Measurements from ENCODE around the gene MOV10. TPM values are rescaled to one million over a fixed set of nuclear protein-coding genes. Genes with fewer than 3 reads are reported as not detected.

Gene MOV10
- polyA plus RNA-seq, 1 of the 3 experiments (the other 2 are of a cell fraction): 87.4 TPM

GRCh38 chr1:112643080-112643479, 31.4 kb upstream of the MOV10 start:
- Histone ChIP-seq H3K27me3 (ENCODE audit: insufficient read depth) (no peaks in the 10 kb centered on the region), H3K9ac (no peak overlapping the region), H3K4me3 (ENCODE audit: low read depth in 2 of 2, low read length in 1 of 2) (no peak overlapping the region), H3K4me2 (no peak overlapping the region), H3K79me2 (ENCODE audit: insufficient read depth) (peaks cover 93% of the 10 kb centered on the region), H3K36me3 (replicated peaks in 1 of 2; ENCODE audit: control insufficient read depth in 1 of 2, insufficient read depth in 2 of 2, low read length in 1 of 2) (peaks cover 17 to 44% of the 10 kb centered on the region in 2 experiments), H3K27ac (ENCODE audit: low read depth in 2 of 2, low read length in 1 of 2) (peak overlapping the region in 1 of 2 experiments; percentile 30; a peak in 1 of 4 replicates), H3K9me2 (no peaks in the 10 kb centered on the region), H3K4me1 (ENCODE audit: control insufficient read depth in 1 of 2, insufficient read depth in 2 of 2, low read depth in 1 of 2, low read length in 1 of 2) (peaks cover 0 to 2% of the 10 kb centered on the region in 2 experiments; a peak in 1 of 4 replicates), H3K9me3 (no peaks in the 10 kb centered on the region), H4K20me1 (ENCODE audit: insufficient read depth) (peaks cover 68% of the 10 kb centered on the region), H3F3A (replicated peaks; ENCODE audit: insufficient read depth) (peaks cover 13% of the 10 kb centered on the region), H2AFZ (ENCODE audit: low read depth) (no peak overlapping the region)
- CTCF ChIA-PET: no interaction called here
- POLR2A ChIA-PET: no interaction called here
- TF ChIP-seq MAX (IDR thresholded peaks at IDR 0.05; ENCODE audit: low read depth) (no peak), TCF12 (IDR thresholded peaks at IDR 0.05) (no peak), RAD21 (IDR thresholded peaks at IDR 0.05; ENCODE audit: low read length) (no peak), POLR2AphosphoS5 (IDR thresholded peaks at IDR 0.05; ENCODE audit: low read depth, low read length) (no peak), RCOR1 (IDR thresholded peaks at IDR 0.05; ENCODE audit: low read length) (no peak), YY1 (IDR thresholded peaks at IDR 0.05; ENCODE audit: low read depth) (no peak)
- TF ChIP-seq, protein P1, sequence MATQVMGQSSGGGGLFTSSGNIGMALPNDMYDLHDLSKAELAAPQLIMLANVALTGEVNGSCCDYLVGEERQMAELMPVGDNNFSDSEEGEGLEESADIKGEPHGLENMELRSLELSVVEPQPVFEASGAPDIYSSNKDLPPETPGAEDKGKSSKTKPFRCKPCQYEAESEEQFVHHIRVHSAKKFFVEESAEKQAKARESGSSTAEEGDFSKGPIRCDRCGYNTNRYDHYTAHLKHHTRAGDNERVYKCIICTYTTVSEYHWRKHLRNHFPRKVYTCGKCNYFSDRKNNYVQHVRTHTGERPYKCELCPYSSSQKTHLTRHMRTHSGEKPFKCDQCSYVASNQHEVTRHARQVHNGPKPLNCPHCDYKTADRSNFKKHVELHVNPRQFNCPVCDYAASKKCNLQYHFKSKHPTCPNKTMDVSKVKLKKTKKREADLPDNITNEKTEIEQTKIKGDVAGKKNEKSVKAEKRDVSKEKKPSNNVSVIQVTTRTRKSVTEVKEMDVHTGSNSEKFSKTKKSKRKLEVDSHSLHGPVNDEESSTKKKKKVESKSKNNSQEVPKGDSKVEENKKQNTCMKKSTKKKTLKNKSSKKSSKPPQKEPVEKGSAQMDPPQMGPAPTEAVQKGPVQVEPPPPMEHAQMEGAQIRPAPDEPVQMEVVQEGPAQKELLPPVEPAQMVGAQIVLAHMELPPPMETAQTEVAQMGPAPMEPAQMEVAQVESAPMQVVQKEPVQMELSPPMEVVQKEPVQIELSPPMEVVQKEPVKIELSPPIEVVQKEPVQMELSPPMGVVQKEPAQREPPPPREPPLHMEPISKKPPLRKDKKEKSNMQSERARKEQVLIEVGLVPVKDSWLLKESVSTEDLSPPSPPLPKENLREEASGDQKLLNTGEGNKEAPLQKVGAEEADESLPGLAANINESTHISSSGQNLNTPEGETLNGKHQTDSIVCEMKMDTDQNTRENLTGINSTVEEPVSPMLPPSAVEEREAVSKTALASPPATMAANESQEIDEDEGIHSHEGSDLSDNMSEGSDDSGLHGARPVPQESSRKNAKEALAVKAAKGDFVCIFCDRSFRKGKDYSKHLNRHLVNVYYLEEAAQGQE (IDR thresholded peaks at IDR 0.05; ENCODE audit: low read depth, low read length): no peak
- 79% methylated on average over 2 of the region's 2 CpGs for WGBS (ENCODE audit: low lambda C conversion rate)
- no peak for DNase-seq

DNA sequence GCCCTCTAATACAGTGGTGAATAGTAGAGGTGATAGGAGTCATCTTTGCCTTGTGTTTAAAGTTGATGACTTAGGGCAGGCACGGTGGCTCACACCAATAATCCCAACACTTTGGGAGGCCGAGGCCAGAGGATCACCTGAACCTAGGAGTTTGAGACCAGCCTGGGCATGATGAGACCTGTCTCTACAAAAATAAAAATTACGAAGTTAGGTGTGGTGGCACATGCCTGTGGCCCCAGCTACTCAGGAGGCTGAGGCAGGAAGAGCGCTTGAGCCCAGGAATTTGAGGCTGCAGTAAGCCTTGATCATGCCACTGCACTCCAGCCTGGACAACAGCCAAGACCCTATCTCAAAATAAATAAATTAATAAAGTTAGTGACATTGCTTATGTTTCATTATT, 28.2 kb upstream of the MOV10 start:
- Histone ChIP-seq H3K27me3 (ENCODE audit: insufficient read depth) (no peaks in the 10 kb centered on the region), H3F3A (replicated peaks; ENCODE audit: insufficient read depth) (peaks cover 19% of the 10 kb centered on the region), H3K9me2 (no peaks in the 10 kb centered on the region), H4K20me1 (ENCODE audit: insufficient read depth) (peaks cover 60% of the 10 kb centered on the region), H3K4me1 (ENCODE audit: control insufficient read depth in 1 of 2, insufficient read depth in 2 of 2, low read depth in 1 of 2, low read length in 1 of 2) (peaks cover 0 to 2% of the 10 kb centered on the region in 2 experiments; a peak in 1 of 4 replicates), H3K36me3 (replicated peaks in 1 of 2; ENCODE audit: control insufficient read depth in 1 of 2, insufficient read depth in 2 of 2, low read length in 1 of 2) (peaks cover 42 to 69% of the 10 kb centered on the region in 2 experiments), H3K9me3 (no peaks in the 10 kb centered on the region), H3K9ac (no peak overlapping the region), H3K4me2 (no peak overlapping the region), H2AFZ (ENCODE audit: low read depth) (no peak overlapping the region), H3K79me2 (ENCODE audit: insufficient read depth) (peaks cover 95% of the 10 kb centered on the region), H3K27ac (ENCODE audit: low read depth in 2 of 2, low read length in 1 of 2) (no peak overlapping the region), H3K4me3 (ENCODE audit: low read depth in 2 of 2, low read length in 1 of 2) (no peak overlapping the region)
- DNase-seq: no peak
- ChIA-PET POLR2A (no interaction called here), CTCF (no interaction called here)
- 94% methylated on average over 4 of the region's 4 CpGs for WGBS (ENCODE audit: low lambda C conversion rate)
- TF ChIP-seq RFX5 (IDR thresholded peaks at IDR 0.05; ENCODE audit: low read length): no peak
- no peak for TF ChIP-seq IRF3 (IDR thresholded peaks at IDR 0.05; ENCODE audit: low read depth, low read length)
- no peak for TF ChIP-seq GABPA (IDR thresholded peaks at IDR 0.05; ENCODE audit: low read depth)
- no peak for TF ChIP-seq USF2 (IDR thresholded peaks at IDR 0.05; ENCODE audit: borderline replicate concordance, low read depth, low read length)
- no peak for TF ChIP-seq FOXJ3 (CRISPR knock-in tag; IDR thresholded peaks at IDR 0.05)
- no peak for TF ChIP-seq GATA2 (CRISPR knock-in tag; IDR thresholded peaks at IDR 0.05)
- TF ChIP-seq, protein P2, sequence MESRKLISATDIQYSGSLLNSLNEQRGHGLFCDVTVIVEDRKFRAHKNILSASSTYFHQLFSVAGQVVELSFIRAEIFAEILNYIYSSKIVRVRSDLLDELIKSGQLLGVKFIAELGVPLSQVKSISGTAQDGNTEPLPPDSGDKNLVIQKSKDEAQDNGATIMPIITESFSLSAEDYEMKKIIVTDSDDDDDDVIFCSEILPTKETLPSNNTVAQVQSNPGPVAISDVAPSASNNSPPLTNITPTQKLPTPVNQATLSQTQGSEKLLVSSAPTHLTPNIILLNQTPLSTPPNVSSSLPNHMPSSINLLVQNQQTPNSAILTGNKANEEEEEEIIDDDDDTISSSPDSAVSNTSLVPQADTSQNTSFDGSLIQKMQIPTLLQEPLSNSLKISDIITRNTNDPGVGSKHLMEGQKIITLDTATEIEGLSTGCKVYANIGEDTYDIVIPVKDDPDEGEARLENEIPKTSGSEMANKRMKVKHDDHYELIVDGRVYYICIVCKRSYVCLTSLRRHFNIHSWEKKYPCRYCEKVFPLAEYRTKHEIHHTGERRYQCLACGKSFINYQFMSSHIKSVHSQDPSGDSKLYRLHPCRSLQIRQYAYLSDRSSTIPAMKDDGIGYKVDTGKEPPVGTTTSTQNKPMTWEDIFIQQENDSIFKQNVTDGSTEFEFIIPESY (IDR thresholded peaks at IDR 0.05; ENCODE audit: borderline replicate concordance, low read depth): no peak
- TF ChIP-seq MEF2A (IDR thresholded peaks at IDR 0.05; ENCODE audit: borderline replicate concordance, low read depth): no peak
- no peak for TF ChIP-seq RXRA (IDR thresholded peaks at IDR 0.05; ENCODE audit: borderline replicate concordance, low read depth)
- no peak for TF ChIP-seq MAX (IDR thresholded peaks at IDR 0.05; ENCODE audit: low read depth)
- no peak for TF ChIP-seq NFIC (IDR thresholded peaks at IDR 0.05; ENCODE audit: borderline replicate concordance)
- no peak for TF ChIP-seq JUND (IDR thresholded peaks at IDR 0.05)
- TF ChIP-seq TCF12 (IDR thresholded peaks at IDR 0.05): no peak
